ENCODE measurements around the gene NAXE.

GRCh38 chr1:156625436-156626078 lies 34.0 kb downstream of the NAXE start:
- TF ChIP-seq CTCF (IDR thresholded peaks at IDR 0.05) (peak; percentile 66 to 86 (median 73)), POLR2A (IDR thresholded peaks at IDR 0.05) (no peak)
